HG02852 (cell line): ENCODE data around the gene PAM16.
"Not testable (repeated sequence)": the region's sequence is repeated elsewhere in the genome, so short reads cannot be mapped to it uniquely, and the experiment has no call there.

Experiments used
- ATAC-seq: cut with Tn5 transposase; IDR thresholded peaks from one replicate; pipeline ENCODE4 v1.9.1; 2021; ENCODE audit warnings: mild to moderate bottlenecking, moderate library complexity; ENCODE audit not compliant: unreplicated experiment

Gene PAM16

GRCh38 chr16:4336701-4337539 is 14.2 kb downstream of the PAM16 start:
- ATAC-seq, result no peak

- ATAC-seq, result no peak
Measured at GRCh38 chr16:4334724-4335495, 16.2 kb downstream of the PAM16 start.

GRCh38 chr16:4333714-4334113 is 17.4 kb downstream of the PAM16 start:
- ATAC-seq, result not testable (repeated sequence)

GRCh38 chr16:4333308-4333638 is 17.8 kb downstream of the PAM16 start:
- ATAC-seq, result no peak

- no peak for ATAC-seq
Measured at GRCh38 chr16:4332623-4333307, 18.4 kb downstream of the PAM16 start.

GRCh38 chr16:4332083-4332482 is 19.0 kb downstream of the PAM16 start:
- ATAC-seq, result no peak

- no peak for ATAC-seq
Measured at GRCh38 chr16:4330277-4330874, 20.7 kb downstream of the PAM16 start.

GRCh38 chr16:4328782-4329775 is 22.0 kb downstream of the PAM16 start:
- ATAC-seq, result no peak

GRCh38 chr16:4328046-4328781 is 22.9 kb downstream of the PAM16 start:
- no peak for ATAC-seq

- no peak for ATAC-seq
Measured at GRCh38 chr16:4327386-4328045, 23.6 kb downstream of the PAM16 start.

- ATAC-seq, result no peak
Measured at GRCh38 chr16:4325253-4325758, 25.8 kb downstream of the PAM16 start.

- no peak for ATAC-seq
Measured at GRCh38 chr16:4324492-4325252, 26.4 kb downstream of the PAM16 start.

GRCh38 chr16:4323845-4324488 is 27.2 kb downstream of the PAM16 start:
- no peak for ATAC-seq

- no peak for ATAC-seq
Measured at GRCh38 chr16:4323071-4323844, 27.9 kb downstream of the PAM16 start.

- ATAC-seq, result no peak
Measured at GRCh38 chr16:4322121-4323052, 28.7 kb downstream of the PAM16 start.
